PC-9 (cell line): ENCODE measurements around the gene ALX4. TPM values are rescaled to one million over a fixed set of nuclear protein-coding genes. Genes with fewer than 3 reads are reported as not detected.

Experiments used
- BruUV-seq: library from RNA; stranded (reverse); fragments of 400-500 nt; replicated peaks from 2 replicates; lab custom pipeline; 2021; lab: Mats Ljungman, UMichigan
- CTCF ChIA-PET: fragments of 300-600 bp; sonication (Branson Sonifier 250); formaldehyde crosslinking; loops from one replicate; lab custom pipeline; 2022; ENCODE audit warnings: antibody characterized with exemption; lab: Charles Lee
- POLR2A ChIA-PET: fragments of 300-600 bp; sonication (Branson Sonifier 250); formaldehyde crosslinking; loops from one replicate; lab custom pipeline; 2022; ENCODE audit warnings: antibody characterized with exemption; ENCODE audit not compliant: unreplicated experiment; lab: Charles Lee
- DNase-seq, 2 experiments: peaks; one replicate each; pipeline versions ENCODE4 v3.0.0 to v3.0.0-alpha.2; 2015 to 2022; ENCODE audit warnings: mixed read lengths in 1 of 2
- H2AFZ ChIP-seq: fragments of 200-600 bp; sonication (generic); 2 replicates; pipeline ENCODE4 v1.8.1; 2017; ENCODE audit warnings: antibody characterized with exemption
- H3F3A ChIP-seq: fragments of 200-600 bp; sonication (generic); 2 replicates; pipeline ENCODE4 v1.8.1; 2017; ENCODE audit warnings: antibody characterized with exemption, mild to moderate bottlenecking, low read depth; ENCODE audit not compliant: insufficient read depth
- H3K27ac ChIP-seq: fragments of 200-600 bp; sonication (generic); 2 replicates; pipeline ENCODE4 v1.6.1; 2016; ENCODE audit warnings: mixed run types
- H3K27me3 ChIP-seq: fragments of 200-600 bp; sonication (generic); 2 replicates; pipeline ENCODE4 v1.6.1; 2016; ENCODE audit warnings: low read depth, mixed run types; ENCODE audit not compliant: insufficient read depth
- H3K36me3 ChIP-seq: fragments of 200-600 bp; sonication (generic); 2 replicates; pipeline ENCODE4 v1.6.1; 2016; ENCODE audit warnings: low read depth, mixed run types
- H3K4me1 ChIP-seq: fragments of 200-600 bp; sonication (generic); replicated peaks from 2 replicates; pipeline ENCODE4 v1.6.1; 2016; ENCODE audit warnings: mixed run types; ENCODE audit not compliant: insufficient read depth
- H3K4me2 ChIP-seq: fragments of 200-600 bp; sonication (generic); 2 replicates; pipeline ENCODE4 v1.6.1; 2017; ENCODE audit warnings: mixed run types
- H3K4me3 ChIP-seq: fragments of 200-600 bp; sonication (generic); 2 replicates; pipeline ENCODE4 v1.6.1; 2016; ENCODE audit warnings: mixed run types
- H3K79me2 ChIP-seq: fragments of 200-600 bp; sonication (generic); 2 replicates; pipeline ENCODE4 v1.6.1; 2017; ENCODE audit warnings: low read depth, mixed run types
- H3K9me2 ChIP-seq: fragments of 200-600 bp; sonication (generic); 2 replicates; pipeline ENCODE4 v1.8.1; 2017; ENCODE audit warnings: mild to moderate bottlenecking; ENCODE audit not compliant: insufficient read depth
- H3K9me3 ChIP-seq: fragments of 200-600 bp; sonication (generic); 2 replicates; pipeline ENCODE4 v1.8.1; 2016; ENCODE audit warnings: low read depth; ENCODE audit not compliant: insufficient read depth
- H4K20me1 ChIP-seq: fragments of 200-600 bp; sonication (generic); 2 replicates; pipeline ENCODE4 v1.8.1; 2017; ENCODE audit not compliant: insufficient read depth
- EZH2 ChIP-seq: fragments of 200-600 bp; sonication (generic); IDR thresholded peaks from 2 replicates; pipeline ENCODE4 v1.8.0; 2017; ENCODE audit warnings: antibody characterized with exemption, low read depth
- intact Hi-C: fragments of 100-400 bp; cut with micrococcal nuclease; formaldehyde crosslinking; loops from one replicate; pipeline ENCODE4 v1.10.0; 2022; ENCODE audit not compliant: unreplicated experiment
- total RNA-seq: library from RNA; stranded (reverse); gene quantifications from 2 replicates; pipeline ENCODE4 v1.2.3, GENCODE V29; 2021
- TF ChIP-seq, protein P1 (sequence below): fragments of 200-600 bp; sonication (generic); conservative IDR thresholded peaks from 2 replicates; pipeline ENCODE4 v1.6.1; 2017; ENCODE audit warnings: mixed run types, antibody characterized with exemption, mild to moderate bottlenecking, moderate library complexity

ALX4 gene
- total RNA-seq, 1 experiment from 2014 or later, result not detected

DNA sequence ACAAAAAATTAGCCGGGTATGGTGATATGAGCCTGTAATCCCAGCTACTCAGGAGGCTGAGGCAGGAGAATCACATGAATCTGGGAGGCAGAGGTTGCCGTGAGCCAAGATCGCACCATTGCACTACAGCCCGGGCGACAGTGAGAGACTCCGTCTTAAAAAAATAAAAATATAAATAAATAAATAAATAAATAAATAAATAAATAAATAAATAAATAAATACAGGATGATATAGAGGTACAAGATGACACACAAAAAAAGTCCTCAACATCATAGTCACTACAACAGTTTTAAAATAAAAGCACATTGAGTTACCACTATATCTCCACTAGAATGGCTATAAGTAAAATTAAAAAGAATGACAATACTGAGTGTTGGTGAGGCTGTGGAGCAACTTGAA, 97.8 kb downstream of the ALX4 start:
- no peaks in the 10 kb centered on the region for H3K27me3 ChIP-seq
- ChIA-PET CTCF (no interaction called here), POLR2A (no interaction called here)
- no peaks in the 10 kb centered on the region for H4K20me1 ChIP-seq
- no peak overlapping the region for H2AFZ ChIP-seq
- peaks cover 4% of the 10 kb centered on the region; the same call in 1 of the 2 replicates for H3K9me2 ChIP-seq
- no peak for DNase-seq
- H3K36me3 ChIP-seq, result 0 out of 2 replicates have a peak, but pooled peaks cover 7% of the 10 kb centered on the region
- H3K79me2 ChIP-seq, result no peaks in the 10 kb centered on the region
- H3K9me3 ChIP-seq, result no peaks in the 10 kb centered on the region
- TF ChIP-seq, protein P1, sequence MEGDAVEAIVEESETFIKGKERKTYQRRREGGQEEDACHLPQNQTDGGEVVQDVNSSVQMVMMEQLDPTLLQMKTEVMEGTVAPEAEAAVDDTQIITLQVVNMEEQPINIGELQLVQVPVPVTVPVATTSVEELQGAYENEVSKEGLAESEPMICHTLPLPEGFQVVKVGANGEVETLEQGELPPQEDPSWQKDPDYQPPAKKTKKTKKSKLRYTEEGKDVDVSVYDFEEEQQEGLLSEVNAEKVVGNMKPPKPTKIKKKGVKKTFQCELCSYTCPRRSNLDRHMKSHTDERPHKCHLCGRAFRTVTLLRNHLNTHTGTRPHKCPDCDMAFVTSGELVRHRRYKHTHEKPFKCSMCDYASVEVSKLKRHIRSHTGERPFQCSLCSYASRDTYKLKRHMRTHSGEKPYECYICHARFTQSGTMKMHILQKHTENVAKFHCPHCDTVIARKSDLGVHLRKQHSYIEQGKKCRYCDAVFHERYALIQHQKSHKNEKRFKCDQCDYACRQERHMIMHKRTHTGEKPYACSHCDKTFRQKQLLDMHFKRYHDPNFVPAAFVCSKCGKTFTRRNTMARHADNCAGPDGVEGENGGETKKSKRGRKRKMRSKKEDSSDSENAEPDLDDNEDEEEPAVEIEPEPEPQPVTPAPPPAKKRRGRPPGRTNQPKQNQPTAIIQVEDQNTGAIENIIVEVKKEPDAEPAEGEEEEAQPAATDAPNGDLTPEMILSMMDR, result no peak
- no peak for TF ChIP-seq EZH2
- no TSS peak for BruUV-seq
- no peaks in the 10 kb centered on the region for H3K4me1 ChIP-seq
- no peak overlapping the region for H3K4me2 ChIP-seq
- no peak overlapping the region for H3K4me3 ChIP-seq
- no peaks in the 10 kb centered on the region; the same call in 1 of the 2 replicates for H3F3A ChIP-seq
- intact Hi-C loops, result no loop called here
- H3K27ac ChIP-seq, result no peak overlapping the region

Other genes starting within 250 kb of the ALX4 start
- gene ACCS, start 243.9 kb downstream of the ALX4 start, total RNA-seq, result 44.6 and 48.9 TPM in 2 replicates
- gene EXT2, start 214.5 kb downstream of the ALX4 start, total RNA-seq, result 72.4 and 74.8 TPM in 2 replicates